PC-3 (cell line): ENCODE measurements around the gene SERTAD1. TPM values are rescaled to one million over a fixed set of nuclear protein-coding genes. Genes with fewer than 3 reads are reported as not detected.

Experiments used
- ATAC-seq: fragments of 200-7000 bp; cut with Tn5 transposase; 2 replicates; pipeline ENCODE4 v1.9.1; 2020; ENCODE audit warnings: mild to moderate bottlenecking, moderate library complexity
- BruUV-seq: library from RNA; stranded (reverse); fragments of 400-500 nt; replicated peaks from 2 replicates; lab custom pipeline; 2021; lab: Mats Ljungman, UMichigan
- CTCF ChIA-PET: fragments of 300-600 bp; sonication (Branson Sonifier 250); formaldehyde crosslinking; loops from one replicate; lab custom pipeline; 2022; ENCODE audit warnings: antibody characterized with exemption; lab: Charles Lee
- POLR2A ChIA-PET: fragments of 300-600 bp; sonication (Branson Sonifier 250); formaldehyde crosslinking; loops from one replicate; lab custom pipeline; 2022; ENCODE audit warnings: antibody characterized with exemption; ENCODE audit not compliant: unreplicated experiment; lab: Charles Lee
- DNase-seq: peaks from one replicate; pipeline ENCODE4 v3.0.0-alpha.2; 2015
- H2AFZ ChIP-seq: fragments of 300-600 bp; sonication (generic); 2 replicates; pipeline ENCODE4 v1.6.0; 2016; ENCODE audit warnings: antibody characterized with exemption, low read length
- H3F3A ChIP-seq: fragments of 300-600 bp; sonication (generic); one replicate; pipeline ENCODE4 v1.6.0; 2017; ENCODE audit warnings: antibody characterized with exemption, low read length, control low read depth, mild to moderate bottlenecking; ENCODE audit not compliant: unreplicated experiment
- H3K27ac ChIP-seq: fragments of 300-600 bp; sonication (generic); 2 replicates; pipeline ENCODE4 v1.5.1; 2016; ENCODE audit warnings: mild to moderate bottlenecking, low read length
- H3K27me3 ChIP-seq: fragments of 300-600 bp; sonication (generic); 2 replicates; pipeline ENCODE4 v1.6.1; 2016; ENCODE audit warnings: low read length, mixed read lengths
- H3K36me3 ChIP-seq: fragments of 300-600 bp; sonication (generic); 2 replicates; pipeline ENCODE4 v1.6.1; 2016; ENCODE audit warnings: low read depth, mixed run types, low read length, mixed read lengths
- H3K4me1 ChIP-seq: fragments of 300-600 bp; sonication (generic); 2 replicates; pipeline ENCODE4 v1.5.1; 2016; ENCODE audit warnings: low read length; ENCODE audit not compliant: insufficient read depth
- H3K4me2 ChIP-seq: fragments of 300-600 bp; sonication (generic); 2 replicates; pipeline ENCODE4 v1.6.0; 2016; ENCODE audit warnings: low read length
- H3K4me3 ChIP-seq: fragments of 300-600 bp; sonication (generic); 2 replicates; pipeline ENCODE4 v1.5.1; 2016; ENCODE audit warnings: mild to moderate bottlenecking, low read length, mixed read lengths
- H3K79me2 ChIP-seq: fragments of 300-600 bp; sonication (generic); 2 replicates; pipeline ENCODE4 v1.6.1; 2017; ENCODE audit warnings: low read length, mixed read lengths
- H3K9ac ChIP-seq: fragments of 300-600 bp; sonication (generic); 2 replicates; pipeline ENCODE4 v1.6.0; 2016; ENCODE audit warnings: mild to moderate bottlenecking, low read length
- H3K9me2 ChIP-seq: fragments of 300-600 bp; sonication (generic); replicated peaks from 2 replicates; pipeline ENCODE4 v1.6.1; 2016; ENCODE audit warnings: mixed run types, low read length, mixed read lengths
- H3K9me3 ChIP-seq: fragments of 300-600 bp; sonication (generic); 2 replicates; pipeline ENCODE4 v1.6.1; 2016; ENCODE audit warnings: low read length, mixed read lengths
- H4K20me1 ChIP-seq: fragments of 300-600 bp; sonication (generic); 2 replicates; pipeline ENCODE4 v1.6.1; 2016; ENCODE audit warnings: low read length, mixed read lengths
- EZH2 ChIP-seq: fragments of 300-600 bp; sonication (generic); IDR thresholded peaks from one replicate; pipeline ENCODE4 v1.6.1; 2017; ENCODE audit warnings: antibody characterized with exemption, mild to moderate bottlenecking, low read length; ENCODE audit not compliant: unreplicated experiment
- EZH2phosphoT487 ChIP-seq: fragments of 300-600 bp; sonication (generic); IDR thresholded peaks from 2 replicates; pipeline ENCODE4 v1.6.1; 2018; ENCODE audit warnings: mild to moderate bottlenecking, antibody characterized with exemption, low read length, borderline replicate concordance
- intact Hi-C: fragments of 100-400 bp; cut with micrococcal nuclease; formaldehyde crosslinking; loops from 2 replicates; pipeline ENCODE4 v1.9.0; 2023
- total RNA-seq: library from RNA; depleted of rRNA; stranded (reverse); fragments of >200 nt; gene quantifications from 2 replicates; pipeline ENCODE4 v1.2.3, GENCODE V29; 2014
- TF ChIP-seq, protein P1 (sequence below): fragments of 300-600 bp; sonication (generic); conservative IDR thresholded peaks from 2 replicates; pipeline ENCODE4 v1.5.1; 2017; ENCODE audit warnings: antibody characterized with exemption, low read depth, mild to moderate bottlenecking, low read length

SERTAD1 gene
- total RNA-seq, 1 experiment from 2014 or later, result 16.8 TPM

- Histone ChIP-seq H3K27ac (peak within 1 kb of the TSS; percentile 68), H3K79me2 (peaks cover 31% of the 10 kb centered on the region), H3K9me2 (no peaks in the 10 kb centered on the region), H4K20me1 (peaks cover 9% of the 10 kb centered on the region; the same call in 1 of the 2 replicates), H3K9me3 (no peaks in the 10 kb centered on the region), H3K27me3 (no peaks in the 10 kb centered on the region), H3K4me3 (peak within 1 kb of the TSS; percentile 97), H2AFZ (peak within 1 kb of the TSS; percentile 99), H3F3A (no peaks in the 10 kb centered on the region), H3K9ac (peak within 1 kb of the TSS; percentile 89), H3K4me1 (peaks cover 12% of the 10 kb centered on the region; the same call in 1 of the 2 replicates), H3K36me3 (peaks cover 12% of the 10 kb centered on the region; the same call in 1 of the 2 replicates), H3K4me2 (peak within 1 kb of the TSS; percentile 97)
- no TSS peak for BruUV-seq
- intact Hi-C loops, result loop anchor here (2.0 kb wide), 1 partner anchor 23 kb away; no protein-coding TSS in a partner anchor
- ATAC-seq (peak; percentile 77), DNase-seq (peak; percentile 91)
- ChIA-PET POLR2A (interaction anchor here (0.6 kb wide), 2 partner anchors 19 to 66 kb away, joined by 3 read pairs; no protein-coding TSS in a partner anchor), CTCF (interaction anchor here (1.6 kb wide), 1 partner anchor 23 kb away, joined by 4 read pairs; no protein-coding TSS in a partner anchor)
- TF ChIP-seq, protein P1, sequence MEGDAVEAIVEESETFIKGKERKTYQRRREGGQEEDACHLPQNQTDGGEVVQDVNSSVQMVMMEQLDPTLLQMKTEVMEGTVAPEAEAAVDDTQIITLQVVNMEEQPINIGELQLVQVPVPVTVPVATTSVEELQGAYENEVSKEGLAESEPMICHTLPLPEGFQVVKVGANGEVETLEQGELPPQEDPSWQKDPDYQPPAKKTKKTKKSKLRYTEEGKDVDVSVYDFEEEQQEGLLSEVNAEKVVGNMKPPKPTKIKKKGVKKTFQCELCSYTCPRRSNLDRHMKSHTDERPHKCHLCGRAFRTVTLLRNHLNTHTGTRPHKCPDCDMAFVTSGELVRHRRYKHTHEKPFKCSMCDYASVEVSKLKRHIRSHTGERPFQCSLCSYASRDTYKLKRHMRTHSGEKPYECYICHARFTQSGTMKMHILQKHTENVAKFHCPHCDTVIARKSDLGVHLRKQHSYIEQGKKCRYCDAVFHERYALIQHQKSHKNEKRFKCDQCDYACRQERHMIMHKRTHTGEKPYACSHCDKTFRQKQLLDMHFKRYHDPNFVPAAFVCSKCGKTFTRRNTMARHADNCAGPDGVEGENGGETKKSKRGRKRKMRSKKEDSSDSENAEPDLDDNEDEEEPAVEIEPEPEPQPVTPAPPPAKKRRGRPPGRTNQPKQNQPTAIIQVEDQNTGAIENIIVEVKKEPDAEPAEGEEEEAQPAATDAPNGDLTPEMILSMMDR, result no peak
- TF ChIP-seq EZH2 (no peak), EZH2phosphoT487 (no peak)
Measured at GRCh38 chr19:40444000-40444824, 18.4 kb upstream of the SERTAD1 start, which contains the start of gene SERTAD3. Gene SERTAD3, minus strand, starts transcription at chr19:40444335. Its CDS starts 2,255 bp downstream, at chr19:40442080.

- peaks cover 12% of the 10 kb centered on the region; the same call in 1 of the 2 replicates for H3K36me3 ChIP-seq
- H3K4me1 ChIP-seq, result peaks cover 12% of the 10 kb centered on the region; the same call in 1 of the 2 replicates
- BruUV-seq, result TSS peak; percentile 88
- peak overlapping the region; percentile 97 for H3K4me2 ChIP-seq
- ChIA-PET POLR2A (interaction anchor here (1.3 kb wide), 1 partner anchor 17 kb away, joined by 3 read pairs; the partner anchor contains the start of gene SERTAD1), CTCF (interaction anchor here (0.7 to 1.0 kb wide), 2 partner anchors 21 to 23 kb away, joined by 3 read pairs; no protein-coding TSS in a partner anchor)
- peak overlapping the region; percentile 68 for H3K27ac ChIP-seq
- DNase-seq (peak; percentile 98), ATAC-seq (peak; percentile 68)
- no peaks in the 10 kb centered on the region for H3K9me2 ChIP-seq
- H3K9ac ChIP-seq, result peak overlapping the region; percentile 89
- H3K4me3 ChIP-seq, result peak overlapping the region; percentile 97
- TF ChIP-seq EZH2 (no peak), EZH2phosphoT487 (no peak)
- TF ChIP-seq, protein P1, result no peak
- no peaks in the 10 kb centered on the region for H3F3A ChIP-seq
- H3K9me3 ChIP-seq, result no peaks in the 10 kb centered on the region
- H2AFZ ChIP-seq, result peak overlapping the region; percentile 99
- peaks cover 31% of the 10 kb centered on the region for H3K79me2 ChIP-seq
- H3K27me3 ChIP-seq, result no peaks in the 10 kb centered on the region
- intact Hi-C loops, result loop anchor here (2.0 kb wide), 1 partner anchor 23 kb away; no protein-coding TSS in a partner anchor
- peaks cover 9% of the 10 kb centered on the region; the same call in 1 of the 2 replicates for H4K20me1 ChIP-seq
Measured at GRCh38 chr19:40443131-40443999, 17.6 kb upstream of the SERTAD1 start.
